ENCODE measurements around the gene SPEF1. TPM values are rescaled to one million over a fixed set of nuclear protein-coding genes. Genes with fewer than 3 reads are reported as not detected.
A peak's percentile ranks its signal among the peaks of the same experiment; 100 is the strongest.

SPEF1 gene
- total RNA-seq, 1 experiment from 2014 or later = 0.24 TPM

GRCh38 chr20:3728354-3728753, 52.9 kb downstream of the SPEF1 start:
- no peak overlapping the region for H3K27ac ChIP-seq (ENCODE audit: insufficient read length, low read depth, low read length)
- H2AFZ ChIP-seq (ENCODE audit: low read length) = no peak overlapping the region
- no peak overlapping the region for H3K4ac ChIP-seq (ENCODE audit: low read depth, low read length)
- no peak overlapping the region for H2BK20ac ChIP-seq (ENCODE audit: low read depth, low read length, poor library complexity, severe bottlenecking)
- no peaks in the 10 kb centered on the region for H3K4me1 ChIP-seq (ENCODE audit: insufficient read depth, low read length)
- no peak overlapping the region for H3K14ac ChIP-seq (ENCODE audit: insufficient read depth, low read length)
- no peak overlapping the region for H3K4me3 Mint-ChIP-seq
- H2BK120ac ChIP-seq (ENCODE audit: low read depth, low read length, poor library complexity, severe bottlenecking) = no peak overlapping the region
- no peak overlapping the region for H2BK12ac ChIP-seq (ENCODE audit: insufficient read length, low read depth, low read length)
- no peak overlapping the region for H3K9ac ChIP-seq (ENCODE audit: extremely low read depth, insufficient read length, low read length)
- no peaks in the 10 kb centered on the region for H4K20me1 ChIP-seq (ENCODE audit: control insufficient read depth, insufficient read depth, insufficient read length)
- no peak overlapping the region for H3K56ac ChIP-seq (ENCODE audit: insufficient read length, low read depth, low read length)
- H3K79me2 ChIP-seq (ENCODE audit: insufficient read depth, low read length) = no peaks in the 10 kb centered on the region
- DNase-seq = peak; percentile 9
- H3K9me3 Mint-ChIP-seq = peaks cover 0 to 3% of the 10 kb centered on the region in 2 experiments; a peak in 2 of 5 replicates
- no peaks in the 10 kb centered on the region for H3K23me2 ChIP-seq (ENCODE audit: insufficient read length, low read depth, low read length, poor library complexity, severe bottlenecking)
- H3K4me2 ChIP-seq (ENCODE audit: insufficient read depth, insufficient read length, low read length) = no peak overlapping the region
- H3K23ac ChIP-seq (ENCODE audit: insufficient read length, low read depth, low read length) = no peak overlapping the region
- H3K9me3 ChIP-seq (ENCODE audit: control insufficient read depth, low read depth, low read length) = no peaks in the 10 kb centered on the region
- no peaks in the 10 kb centered on the region for H3K79me1 ChIP-seq (ENCODE audit: insufficient read depth, low read depth, low read length, poor library complexity, severe bottlenecking)
- no peak overlapping the region for H3K18ac ChIP-seq (ENCODE audit: insufficient read length, low read depth, low read length)
- H4K8ac ChIP-seq (replicated peaks; ENCODE audit: insufficient read length, low read depth, low read length) = no peak overlapping the region
- peaks cover 59% of the 10 kb centered on the region for H3K27me3 Mint-ChIP-seq (ENCODE audit: low read depth)
- H4K5ac ChIP-seq (ENCODE audit: insufficient read length, low read depth, low read length) = no peak overlapping the region
- H2BK5ac ChIP-seq (ENCODE audit: insufficient read length, low read length) = no peak overlapping the region
- TF ChIP-seq CTCF (conservative IDR thresholded peaks at IDR 0.05) = no peak
- H3K27me3 ChIP-seq (ENCODE audit: insufficient read depth, low read length) = no peaks in the 10 kb centered on the region; the same call in 1 of the 2 replicates
- H4K91ac ChIP-seq (ENCODE audit: insufficient read length, low read depth, low read length) = no peak overlapping the region
- peaks cover 5 to 21% of the 10 kb centered on the region in 2 experiments for H3K4me1 Mint-ChIP-seq
- no peak overlapping the region for H3K27ac Mint-ChIP-seq
- H2BK15ac ChIP-seq (ENCODE audit: low read depth, low read length) = no peak overlapping the region
- no peak overlapping the region for H3T11ph ChIP-seq (ENCODE audit: low read length)
- no CpG with 5 or more reads among the region's 5 CpGs for WGBS (ENCODE audit: extremely low coverage, insufficient read length, low lambda C conversion rate)
- no peaks in the 10 kb centered on the region for H3K36me3 Mint-ChIP-seq (ENCODE audit: insufficient read depth in 1 of 3, low read depth in 3 of 3)
- H2AK5ac ChIP-seq (ENCODE audit: insufficient read length, low read length) = no peak overlapping the region

Other genes starting within 250 kb of the SPEF1 start
- not detected in 2 replicates for gene GFRA4, start 118.0 kb downstream of the SPEF1 start, total RNA-seq (2021)
- 4.0 and 4.4 TPM in 2 replicates for gene ADAM33, start 99.4 kb downstream of the SPEF1 start, total RNA-seq (2021)
- not detected in 2 replicates for gene SIGLEC1, start 68.8 kb downstream of the SPEF1 start, total RNA-seq (2021)
- 2.7 and 2.9 TPM in 2 replicates for gene HSPA12B, start 48.8 kb downstream of the SPEF1 start, total RNA-seq (2021)
- 79.2 and 80.9 TPM in 2 replicates for gene ADISSP, start 13.7 kb downstream of the SPEF1 start, total RNA-seq (2021)
- gene CENPB, start 5.3 kb upstream of the SPEF1 start, total RNA-seq (2021) = 63.1 and 64.0 TPM in 2 replicates
- 22.9 and 24.0 TPM in 2 replicates for gene CDC25B, start 14.9 kb upstream of the SPEF1 start, total RNA-seq (2021)
- gene AP5S1, start 39.1 kb upstream of the SPEF1 start, total RNA-seq (2021) = 3.9 and 4.1 TPM in 2 replicates
- 24.2 and 24.3 TPM in 2 replicates for gene MAVS, start 65.4 kb upstream of the SPEF1 start, total RNA-seq (2021)
- 61.0 and 65.4 TPM in 2 replicates for gene PANK2, start 107.9 kb upstream of the SPEF1 start, total RNA-seq (2021)
- gene RNF24, start 234.1 kb upstream of the SPEF1 start, total RNA-seq (2021) = 19.2 and 20.4 TPM in 2 replicates

Measured in H9 (cell line).